SIG-M5 (cell line): ENCODE results near the gene PGRMC1.
"Not testable (repeated sequence)": the region's sequence is repeated elsewhere in the genome, so short reads cannot be mapped to it uniquely, and the experiment has no call there.

Source experiments
- DNase-seq: peaks from one replicate; lab custom pipeline; 2025; lab: John Stamatoyannopoulos, UW

Gene PGRMC1

DNA sequence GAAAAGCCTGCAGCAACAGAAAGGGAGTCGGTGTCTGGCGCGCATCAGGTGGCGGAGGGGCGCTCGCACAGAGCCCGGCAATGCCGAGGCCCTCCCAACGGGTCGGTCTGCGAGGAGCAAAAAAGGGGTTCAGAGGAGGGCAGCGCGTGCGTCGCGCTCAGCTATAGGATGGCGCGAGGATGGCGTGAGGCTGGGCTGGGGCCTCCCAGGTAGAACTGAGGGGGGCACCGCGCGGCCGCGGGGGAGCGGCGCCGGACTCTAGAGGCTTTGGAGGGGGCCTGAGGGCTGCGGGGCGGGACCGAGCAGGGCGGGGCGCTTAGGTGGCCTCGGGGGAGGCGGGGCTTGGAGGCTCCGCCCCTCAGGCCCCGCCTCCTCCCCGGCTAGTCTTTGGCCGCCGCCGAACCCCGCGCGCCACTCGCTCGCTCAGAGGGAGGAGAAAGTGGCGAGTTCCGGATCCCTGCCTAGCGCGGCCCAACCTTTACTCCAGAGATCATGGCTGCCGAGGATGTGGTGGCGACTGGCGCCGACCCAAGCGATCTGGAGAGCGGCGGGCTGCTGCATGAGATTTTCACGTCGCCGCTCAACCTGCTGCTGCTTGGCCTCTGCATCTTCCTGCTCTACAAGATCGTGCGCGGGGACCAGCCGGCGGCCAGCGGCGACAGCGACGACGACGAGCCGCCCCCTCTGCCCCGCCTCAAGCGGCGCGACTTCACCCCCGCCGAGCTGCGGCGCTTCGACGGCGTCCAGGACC, at the start of gene PGRMC1:
PGRMC1 (plus strand) TSS at position 414 of the 751 bp plus-strand sequence; CDS start at position 493, 79 bp downstream.
- DNase-seq: no peak

DNA sequence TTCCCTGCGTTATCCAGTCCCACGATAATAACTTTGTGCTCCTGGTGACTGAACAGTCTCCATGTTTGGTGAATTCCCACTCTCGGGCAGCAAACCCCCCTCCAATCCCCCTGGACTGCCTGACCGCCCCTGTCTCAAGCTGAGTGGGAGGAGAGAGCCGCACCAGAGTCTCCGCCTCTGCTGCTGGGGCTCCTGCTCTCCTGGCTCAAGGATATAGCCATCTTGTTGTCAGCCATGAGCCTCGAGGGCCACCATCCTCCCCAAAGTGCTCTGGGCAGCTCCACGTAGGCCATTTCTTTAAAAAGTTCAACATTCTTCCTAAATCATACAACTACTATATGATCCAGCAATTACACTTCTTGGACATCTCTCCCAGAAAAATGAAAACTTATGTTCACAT, 49.3 kb upstream of the PGRMC1 start:
- DNase-seq: no peak

DNA sequence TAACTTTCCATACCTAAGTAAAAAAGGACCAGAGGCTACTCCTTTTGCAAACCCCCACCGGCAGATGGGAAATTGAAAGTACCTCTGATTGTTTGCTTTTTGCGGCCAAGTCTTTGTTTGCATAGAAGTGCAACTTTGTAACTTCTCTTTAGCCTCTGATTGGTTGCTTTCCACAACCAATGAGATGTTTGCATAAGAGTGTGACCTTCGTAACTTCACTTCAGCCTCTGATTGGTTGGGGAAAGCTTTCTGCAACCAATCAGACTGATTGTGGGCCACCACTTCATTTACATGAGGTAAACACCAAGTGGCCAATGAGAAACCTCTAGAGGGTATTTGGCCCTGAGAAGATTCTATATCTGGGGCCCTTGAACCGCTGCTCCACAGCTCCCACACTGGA, 48.8 kb upstream of the PGRMC1 start:
- DNase-seq: no peak

DNA sequence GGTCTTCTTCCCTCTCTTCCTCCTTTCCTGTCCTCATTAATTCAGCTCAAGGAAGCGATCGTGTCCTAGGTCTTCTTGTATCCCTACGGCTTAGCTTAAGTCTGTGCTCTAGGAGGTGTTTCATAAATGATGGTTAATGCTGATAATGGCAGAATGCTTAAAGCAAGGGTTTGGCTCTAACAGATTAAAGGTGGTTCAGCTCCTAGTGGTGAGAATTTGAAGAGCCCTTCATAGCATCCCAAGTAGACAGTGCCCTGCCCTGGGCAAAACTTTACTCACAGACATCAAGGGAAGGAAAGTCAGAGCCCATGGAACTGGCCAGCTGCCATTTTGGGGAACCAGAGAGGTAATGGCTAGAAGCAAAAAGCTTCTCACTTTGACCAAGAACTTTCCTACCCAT, 47.0 kb upstream of the PGRMC1 start:
- no peak for DNase-seq

DNA sequence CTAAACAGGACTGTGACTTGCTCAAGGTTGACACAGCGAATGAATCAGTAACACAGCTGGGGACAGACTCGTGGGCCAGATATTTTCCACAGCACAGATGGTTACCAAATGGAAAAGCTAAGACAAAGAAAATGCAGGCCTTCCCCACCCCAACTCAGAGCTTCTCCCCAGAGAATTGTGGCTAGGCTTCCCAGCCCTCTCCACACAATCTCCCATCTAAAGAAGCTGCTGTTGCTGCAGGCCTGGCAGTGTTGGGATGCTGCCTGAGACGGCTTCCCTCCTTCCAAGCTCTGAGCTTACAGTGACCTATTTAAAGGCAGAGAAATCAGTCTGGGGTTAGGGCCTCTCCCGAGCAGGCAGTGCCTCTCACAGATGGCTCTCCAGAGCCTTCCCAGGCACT, 46.5 kb upstream of the PGRMC1 start:
- DNase-seq: no peak

DNA sequence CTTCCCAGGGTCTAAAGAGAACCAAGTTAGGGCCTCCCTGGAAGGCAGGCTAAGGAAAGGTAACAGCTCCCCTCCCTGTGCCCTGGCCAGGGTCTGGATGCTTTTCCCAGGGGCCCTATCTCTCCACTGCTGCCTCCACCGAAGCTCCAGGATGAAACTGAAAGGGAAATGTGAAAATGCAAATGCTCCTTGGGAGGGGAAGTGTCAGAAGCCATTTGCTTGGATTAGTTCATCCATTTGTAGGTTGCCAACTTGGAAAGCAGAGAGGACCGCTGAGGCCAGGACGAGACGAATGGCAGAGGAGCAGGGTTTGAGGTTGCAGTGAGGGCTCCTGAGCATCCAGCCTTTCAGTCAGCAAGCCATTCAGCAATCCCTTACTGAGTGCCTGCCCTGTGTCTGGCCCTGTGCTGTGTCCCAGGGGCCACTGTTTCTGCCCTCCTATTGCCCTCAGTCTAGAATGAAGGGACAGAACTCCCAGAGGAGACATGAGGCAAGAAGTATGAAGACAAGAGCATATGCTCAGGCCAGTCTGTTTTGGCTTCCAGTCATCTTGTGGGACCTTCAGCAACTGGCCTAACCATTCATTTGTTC, 45.9 kb upstream of the PGRMC1 start:
- DNase-seq: no peak

DNA sequence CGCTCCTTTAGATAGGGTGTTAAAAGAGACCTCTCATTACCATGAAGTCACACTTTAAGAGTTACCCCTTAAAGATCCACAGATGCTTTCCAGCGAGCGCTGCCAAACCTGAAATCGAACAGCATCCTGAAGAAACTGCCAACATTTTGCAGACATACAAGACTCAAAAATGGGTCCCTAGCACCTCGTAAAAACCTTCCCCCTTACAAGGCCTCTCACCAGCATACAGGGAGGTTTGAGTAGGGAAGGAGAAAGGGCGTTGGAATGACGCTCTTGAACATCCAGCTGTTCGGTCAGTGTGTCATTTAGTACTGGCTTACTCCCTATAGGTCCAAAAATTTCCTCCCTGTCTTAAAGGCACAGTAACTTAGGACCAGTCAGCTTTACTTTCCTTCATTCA, 45.3 kb upstream of the PGRMC1 start:
- DNase-seq: no peak

DNA sequence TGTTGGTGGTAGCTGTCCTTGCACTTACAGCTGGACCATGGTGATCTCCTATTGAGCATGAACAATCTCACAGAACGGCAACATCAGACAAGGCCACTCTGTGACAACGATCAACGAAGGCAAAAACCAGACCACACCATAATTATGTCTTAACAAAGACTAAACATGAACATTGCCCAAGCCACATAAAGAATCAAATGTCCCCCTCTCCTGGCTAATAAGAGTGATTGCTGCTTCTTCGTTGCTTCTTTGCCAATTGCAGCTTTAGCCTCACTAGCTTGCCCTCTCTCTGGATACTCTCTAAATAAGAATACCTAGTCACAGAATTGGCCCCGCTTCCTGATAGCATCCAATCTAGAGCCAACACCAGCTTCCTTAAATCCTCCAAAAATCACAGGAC, 41.5 kb upstream of the PGRMC1 start:
- no peak for DNase-seq

DNA sequence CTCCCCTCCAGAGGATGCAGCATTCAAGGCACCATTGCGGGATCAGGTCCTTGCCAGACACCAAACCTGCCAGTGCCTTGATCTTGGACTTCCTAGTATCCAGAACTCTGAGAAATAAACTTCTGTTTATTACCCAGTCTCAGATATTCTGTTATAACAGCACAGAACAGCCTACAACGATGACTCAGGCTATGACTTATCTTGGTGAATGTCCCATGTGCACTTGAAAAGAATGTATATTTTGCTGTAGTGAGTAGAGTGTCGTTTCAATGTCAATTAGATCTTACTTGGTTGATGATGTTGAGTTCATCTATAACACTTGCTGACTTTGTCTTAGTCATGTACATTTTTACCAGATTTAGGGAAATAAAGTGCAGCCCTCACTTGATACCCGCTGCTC, 34.5 kb upstream of the PGRMC1 start:
- no peak for DNase-seq

DNA sequence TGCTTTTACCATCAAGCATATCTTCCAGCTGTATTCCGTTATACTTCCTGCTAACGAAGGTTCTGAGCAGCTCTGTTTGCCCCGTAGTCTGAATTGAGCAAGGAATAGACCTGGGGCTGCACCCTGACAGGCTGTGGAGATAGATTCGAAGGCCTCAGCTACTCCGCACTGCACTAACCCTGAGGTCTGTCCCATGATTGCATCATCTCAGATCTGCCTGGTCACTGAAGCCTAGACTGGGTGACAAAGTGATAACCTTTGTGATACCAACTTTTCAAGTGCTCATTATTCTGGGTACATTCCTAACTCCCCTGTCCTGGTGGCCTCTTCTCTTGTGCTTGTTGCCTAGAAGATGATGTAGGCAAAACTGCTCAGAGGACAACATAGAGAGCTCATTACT, 29.9 kb upstream of the PGRMC1 start:
- DNase-seq: no peak

DNA sequence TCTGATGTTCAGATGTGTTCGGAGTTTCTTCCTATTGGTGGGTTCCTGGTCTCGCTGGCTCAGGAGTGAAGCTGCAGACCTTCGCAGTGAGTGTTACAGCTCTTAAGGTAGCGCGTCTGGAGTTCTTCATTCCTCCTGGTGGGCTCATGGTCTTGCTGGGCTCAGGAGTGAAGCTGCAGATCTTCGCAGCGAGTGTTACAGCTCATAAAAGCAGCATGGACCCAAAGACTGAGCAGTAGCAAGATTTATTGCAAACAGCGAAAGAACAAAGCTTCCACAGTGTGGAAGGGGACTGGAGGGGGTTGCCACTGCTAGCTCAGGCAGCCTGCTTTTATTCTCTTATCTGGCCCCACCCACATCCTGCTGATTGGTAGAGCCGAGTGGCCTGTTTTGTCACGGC, 28.6 kb upstream of the PGRMC1 start:
- DNase-seq: not testable (repeated sequence)

DNA sequence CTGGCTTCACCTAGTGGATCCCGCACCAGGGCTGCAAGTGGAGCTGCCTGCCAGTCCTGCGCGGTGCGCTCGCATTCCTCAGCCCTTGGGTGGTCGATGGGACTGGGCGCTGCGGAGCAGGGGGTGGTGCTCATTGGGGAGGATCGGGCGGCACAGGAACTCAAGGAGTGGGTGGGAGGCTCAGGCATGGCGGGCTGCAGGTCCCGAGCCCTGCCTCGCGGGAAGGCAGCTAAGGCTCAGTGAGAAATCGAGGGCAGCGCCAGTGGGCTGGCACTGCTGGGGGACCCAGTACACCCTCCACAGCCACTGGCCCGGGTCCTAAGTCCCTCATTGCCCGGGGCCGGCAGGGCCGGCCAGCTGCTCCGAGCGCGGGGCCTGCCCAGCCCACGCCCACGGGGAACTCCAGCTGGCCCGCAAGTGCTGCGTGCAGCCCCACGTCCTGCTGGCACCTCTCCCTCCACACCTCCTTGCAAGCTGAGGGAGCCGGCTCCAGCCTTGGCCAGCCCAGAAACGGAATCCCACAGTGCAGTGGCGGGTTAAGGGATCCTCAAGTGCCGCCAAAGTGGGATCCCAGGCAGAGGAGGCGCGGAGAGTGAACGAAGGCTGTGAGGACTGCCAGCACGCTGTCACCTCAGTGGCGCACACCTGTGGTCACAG, 27.6 kb upstream of the PGRMC1 start:
- DNase-seq: no peak

DNA sequence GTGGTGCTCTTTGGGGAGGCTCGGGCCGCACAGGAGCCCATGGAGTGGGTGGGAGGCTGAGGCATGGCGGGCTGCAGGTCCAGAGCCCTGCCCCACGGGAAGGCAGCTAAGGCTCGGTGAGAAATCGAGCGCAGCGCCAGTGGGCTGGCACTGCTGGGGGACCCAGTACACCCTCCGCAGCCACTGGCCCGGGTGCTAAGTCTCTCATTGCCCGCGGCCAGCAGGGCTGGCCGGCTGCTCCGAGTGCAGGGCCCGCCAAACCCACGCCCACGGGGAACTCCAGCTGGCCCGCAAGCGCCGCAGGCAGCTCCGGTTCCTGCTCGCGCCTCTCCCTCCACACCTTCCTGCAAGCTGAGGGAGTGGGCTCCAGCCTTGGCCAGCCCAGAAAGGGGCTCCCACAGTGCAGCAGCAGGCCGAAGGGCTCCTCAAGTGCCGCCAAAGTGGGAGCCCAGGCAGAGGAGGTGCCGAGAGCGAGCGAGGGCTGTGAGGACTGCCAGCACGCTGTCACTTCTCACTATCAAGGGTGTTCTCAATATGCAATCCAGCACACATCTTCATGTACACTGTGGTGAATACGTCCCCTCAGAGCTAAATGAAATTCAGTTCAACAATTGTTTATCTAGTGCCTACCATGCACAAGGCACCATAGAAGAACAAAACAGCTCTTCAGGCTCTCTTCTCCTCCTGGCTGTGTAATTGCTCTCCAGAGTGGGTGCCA, 25.0 kb upstream of the PGRMC1 start:
- DNase-seq: not testable (repeated sequence)

DNA sequence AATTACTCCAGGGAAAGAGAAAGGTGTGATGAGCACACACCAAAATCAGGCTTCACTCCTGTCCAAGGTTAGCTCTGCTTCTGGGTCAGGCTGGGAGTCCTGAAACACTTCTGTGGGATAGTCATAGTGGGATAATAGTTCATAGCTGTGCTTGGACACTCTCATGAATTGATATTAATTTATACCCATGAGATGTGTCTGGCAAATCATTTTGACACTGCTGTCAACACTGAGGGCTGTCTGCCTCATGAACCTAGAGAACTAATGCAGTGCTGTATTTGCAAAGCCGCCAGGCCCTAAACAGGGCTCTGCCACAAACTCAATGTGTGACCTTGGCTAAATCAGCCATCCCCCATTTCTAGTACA, 24.5 kb upstream of the PGRMC1 start:
- DNase-seq: no peak

DNA sequence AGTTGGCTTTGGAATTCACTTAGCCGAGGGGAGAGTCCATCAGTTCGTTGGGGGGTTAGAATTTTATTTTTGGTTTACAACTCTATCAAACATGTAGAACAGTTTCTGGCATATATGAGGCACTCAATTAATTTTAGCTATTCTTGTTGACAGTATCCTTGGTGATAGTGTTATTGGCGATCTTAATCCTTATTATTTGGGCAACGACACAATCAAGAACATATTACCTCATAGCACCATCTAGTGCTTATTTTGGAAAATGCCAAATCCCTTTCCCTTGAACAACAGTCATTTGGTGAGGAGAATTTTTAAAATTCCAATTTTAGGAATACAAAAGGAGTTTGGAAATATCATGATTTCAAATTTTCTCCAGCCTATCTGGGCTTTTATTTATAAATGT, 17.9 kb upstream of the PGRMC1 start:
- no peak for DNase-seq

DNA sequence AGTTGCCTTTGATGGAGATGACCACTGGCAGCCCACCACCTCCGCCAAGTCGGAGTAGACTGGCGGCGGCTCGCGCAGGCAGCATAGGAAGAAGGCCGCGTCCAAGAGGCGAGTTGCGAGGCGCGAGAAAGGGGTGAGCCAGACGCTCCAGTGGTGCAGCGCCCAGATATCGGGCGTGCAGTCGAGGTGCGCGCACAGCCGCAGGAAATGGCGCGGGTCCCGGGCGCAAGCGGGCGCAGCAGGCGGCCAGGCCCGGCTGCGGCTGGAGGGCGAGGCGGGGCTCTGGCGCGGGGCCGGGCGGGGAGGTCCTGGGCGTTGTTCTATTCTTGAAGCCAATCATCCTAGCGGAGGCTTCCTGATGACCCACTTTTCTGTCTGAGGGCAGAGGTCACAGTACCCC, 13.2 kb upstream of the PGRMC1 start:
- no peak for DNase-seq

DNA sequence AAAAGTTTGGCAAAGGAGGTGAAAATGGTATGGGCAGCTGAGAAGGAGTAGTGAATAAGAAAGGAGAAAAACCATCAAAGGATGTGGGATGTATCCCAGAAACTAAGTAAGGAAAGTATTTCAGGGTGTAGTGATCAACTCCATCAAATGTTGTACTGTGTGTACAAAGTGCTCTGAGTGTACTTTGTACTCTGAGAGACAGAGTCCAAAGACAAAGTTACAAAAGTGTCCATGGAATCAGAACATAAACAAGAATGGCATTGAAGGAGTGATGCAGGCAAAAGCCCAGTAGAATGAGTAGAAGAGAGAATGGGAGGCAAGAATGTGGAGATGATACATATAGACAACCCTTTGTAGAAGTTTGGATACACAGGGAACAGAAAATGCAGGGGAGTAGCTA, 12.3 kb upstream of the PGRMC1 start:
- no peak for DNase-seq

DNA sequence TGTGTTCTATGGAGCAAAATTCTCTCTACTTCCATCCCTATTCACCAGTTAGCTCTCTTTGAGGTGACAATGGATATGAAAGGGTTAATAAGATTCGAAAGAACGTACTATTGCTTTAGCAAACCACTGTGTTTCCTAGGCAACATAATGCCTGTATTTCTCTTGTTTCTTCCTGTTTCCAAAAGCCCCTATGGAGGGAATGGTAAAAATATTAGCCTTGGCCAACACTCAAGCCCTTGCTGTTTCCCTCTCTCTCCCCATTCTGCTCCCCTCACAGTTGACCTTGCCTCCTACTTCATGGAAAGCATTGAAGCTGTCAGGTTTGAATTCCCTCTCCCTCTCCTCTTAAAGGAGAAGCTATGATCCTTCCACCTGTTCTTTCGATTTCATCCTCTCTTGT, 9.6 kb upstream of the PGRMC1 start:
- no peak for DNase-seq

DNA sequence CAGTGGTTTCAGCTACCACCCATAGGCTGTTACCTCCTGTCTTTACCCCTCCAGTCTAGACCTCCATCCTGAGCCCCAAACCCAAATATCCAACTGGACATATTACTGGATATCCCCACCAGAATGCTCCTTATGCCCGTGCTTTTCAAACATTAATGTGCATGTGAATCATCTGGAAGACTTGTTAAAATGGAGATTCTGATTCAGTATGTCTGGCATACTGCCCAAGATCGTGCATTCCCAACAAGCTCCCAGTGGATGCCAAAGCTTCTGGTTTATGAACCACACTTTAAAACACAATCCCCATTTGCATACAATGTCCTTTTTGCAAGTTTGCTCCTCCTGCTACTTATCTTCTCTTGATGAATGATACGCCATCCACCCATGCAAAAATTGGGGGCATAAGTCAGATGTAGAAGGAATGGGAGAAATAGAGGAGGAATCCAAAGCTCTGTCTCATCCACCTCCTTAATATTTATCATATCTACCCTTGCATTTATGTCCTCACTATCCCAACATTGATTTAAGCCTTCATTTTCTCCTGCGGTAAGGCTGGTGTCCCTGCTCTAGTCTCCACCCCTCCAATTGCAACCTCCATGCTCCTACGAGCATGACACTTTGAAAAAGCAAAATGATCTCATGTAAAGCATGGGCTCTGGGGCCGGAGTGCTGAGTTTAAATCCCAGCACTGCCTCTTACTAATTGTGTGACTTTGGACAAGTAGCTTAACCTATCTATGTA, 7.4 kb upstream of the PGRMC1 start:
- DNase-seq: no peak

DNA sequence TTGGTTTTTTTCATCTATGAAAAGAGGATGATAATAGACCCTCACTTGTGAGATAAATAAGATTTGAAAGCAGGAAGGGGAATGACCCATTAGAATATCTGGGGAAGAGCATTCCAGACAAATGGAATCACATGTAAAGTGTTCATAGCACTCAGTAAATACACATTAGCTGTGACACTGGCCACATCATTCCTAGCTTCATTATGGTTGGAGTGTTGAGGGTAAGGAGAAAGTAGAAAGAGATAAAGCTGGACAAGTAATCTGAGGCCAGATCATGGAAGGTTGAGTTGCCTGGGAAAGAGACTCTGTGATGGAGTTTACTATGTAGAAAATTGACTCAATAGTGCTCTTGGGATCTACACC, 6.9 kb upstream of the PGRMC1 start:
- no peak for DNase-seq

DNA sequence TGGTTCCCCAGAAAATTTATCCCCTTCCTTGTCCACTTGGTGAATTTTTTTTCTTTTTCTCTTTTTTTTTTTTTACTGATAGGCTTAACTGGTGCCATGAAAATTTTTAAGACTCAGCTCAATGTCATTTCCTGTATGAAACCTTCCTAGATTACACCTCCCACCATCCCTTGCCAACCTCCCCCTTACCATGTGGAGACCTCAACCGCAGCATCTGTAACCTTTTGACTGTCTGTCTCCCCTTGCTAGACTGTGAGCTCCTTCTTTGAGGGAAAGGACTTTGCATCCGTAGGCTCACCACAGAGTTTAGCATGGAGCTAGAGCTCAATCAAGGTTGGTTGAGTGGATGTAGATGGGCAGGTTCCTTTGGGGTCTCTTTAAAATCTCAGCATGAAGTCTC, 5.2 kb upstream of the PGRMC1 start:
- DNase-seq: no peak

DNA sequence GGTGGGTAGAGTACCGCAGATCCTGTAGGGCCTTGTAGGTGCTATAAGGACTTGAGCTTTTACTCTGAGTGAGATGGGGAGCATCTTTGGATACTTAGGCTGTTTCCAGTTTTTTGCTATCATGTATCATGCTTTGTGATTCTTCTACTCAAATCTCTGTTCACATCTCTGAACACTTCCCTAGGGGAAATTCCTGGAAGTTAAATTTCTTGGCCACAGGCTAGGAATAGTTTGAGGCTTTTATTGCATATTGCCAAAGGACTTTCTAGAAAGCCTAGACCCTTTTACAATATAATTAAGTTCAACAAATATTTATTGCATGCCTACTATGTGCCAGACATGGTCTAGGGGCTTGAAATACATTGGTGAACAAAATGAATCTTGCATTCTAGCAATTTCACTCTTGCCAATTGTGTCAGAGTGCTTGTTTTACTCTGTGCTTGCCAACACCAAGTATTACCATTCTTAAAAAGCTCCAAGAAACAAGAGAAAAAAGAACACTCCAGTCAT, 4.1 kb upstream of the PGRMC1 start:
- no peak for DNase-seq
